ENCODE results near the gene IKBKE. TPM values are rescaled to one million over a fixed set of nuclear protein-coding genes. Genes with fewer than 3 reads are reported as not detected.

IKBKE gene
- total RNA-seq, 4 donors from 2014 or later = 13.8 to 77.4 (median 17.8) TPM

DNA sequence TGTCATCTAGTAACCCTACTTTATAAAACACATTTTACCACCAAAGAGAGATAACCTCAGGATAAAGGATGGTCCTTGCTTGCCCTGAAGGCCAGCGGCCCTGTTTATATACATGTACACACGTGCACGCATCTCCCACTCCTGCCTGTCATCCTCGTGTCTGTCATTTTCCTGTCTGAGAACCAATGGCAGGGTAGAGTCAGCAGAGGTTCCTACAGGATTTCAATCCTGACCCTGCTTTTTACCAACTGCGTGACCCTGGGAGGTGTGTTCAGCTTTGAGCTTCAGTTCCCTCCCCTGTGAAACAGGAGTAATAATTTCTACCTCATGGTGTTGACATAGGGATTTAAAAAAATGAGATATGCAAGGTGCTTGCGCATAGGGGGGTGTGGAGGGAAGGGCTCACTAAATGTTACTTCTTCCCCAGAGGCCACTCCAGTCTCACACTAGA is 24.8 kb downstream of the IKBKE start:
- no peak for TF ChIP-seq POLR2AphosphoS5 (IDR thresholded peaks at IDR 0.05)
- no peak for TF ChIP-seq EP300 (IDR thresholded peaks at IDR 0.05; ENCODE audit: low read depth)
- TF ChIP-seq POLR2A (IDR thresholded peaks at IDR 0.05) = no peak
- no peak overlapping the region for H3K4me3 ChIP-seq
- H3K9me3 ChIP-seq = no peaks in the 10 kb centered on the region
- H3K36me3 ChIP-seq = peaks cover 0 to 18% (median 0%) of the 10 kb centered on the region in 4 donors
- no peaks in the 10 kb centered on the region for H3K27me3 ChIP-seq
- peaks cover 0 to 17% (median 3%) of the 10 kb centered on the region in 4 donors for H3K4me1 ChIP-seq
- 68 to 84% methylated on average over 3 to 6 of the region's 6 CpGs for WGBS, 2 donors (ENCODE audit: low coverage in 1 of 2)
- H3K27ac ChIP-seq = no peak overlapping the region
- intact Hi-C loops (cut with DNase I; ENCODE audit: low total_unique reads) (no loop called here), in situ Hi-C loops (cut with MboI; ENCODE audit: low pct_ligation_motif_present in 1 of 4, low pct_unique_long_range_greater_than_20kb in 1 of 4, low sequenced_read_pairs in 3 of 4) (loop anchor here in 1 of 4 donors (25.0 kb wide), 1 partner anchor 92 kb away; no protein-coding TSS in a partner anchor)
- DNase-seq = no peak

DNA sequence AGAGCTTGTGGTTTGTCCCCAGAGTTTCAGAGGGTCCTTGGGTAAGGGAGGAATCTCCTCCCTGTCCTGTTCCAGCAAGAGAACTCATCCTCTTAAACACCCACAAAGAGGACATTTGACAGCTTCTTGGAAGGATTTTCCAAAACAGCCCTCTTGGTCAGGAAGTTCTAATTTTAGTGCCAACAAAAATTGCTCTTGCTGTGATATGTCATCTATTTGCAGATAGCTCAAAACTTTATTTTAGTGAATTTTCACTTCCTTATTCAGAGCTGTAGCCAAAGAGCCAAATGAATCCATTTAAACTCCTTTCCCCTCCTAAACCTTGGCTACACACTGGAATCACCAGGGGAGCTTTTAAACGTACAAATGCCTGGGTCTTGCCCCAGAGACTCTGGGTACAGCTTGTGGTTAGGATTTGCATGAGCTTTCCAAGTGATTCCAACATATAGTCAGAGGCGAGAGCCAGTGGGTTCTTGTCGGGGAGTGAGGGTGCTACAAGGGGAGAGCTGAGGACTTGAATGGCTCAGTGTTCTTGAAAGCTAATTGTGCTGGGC is 25.3 kb downstream of the IKBKE start:
- DNase-seq = no peak
- H3K36me3 ChIP-seq = peaks cover 0 to 18% (median 0%) of the 10 kb centered on the region in 4 donors
- H3K27me3 ChIP-seq = no peaks in the 10 kb centered on the region
- WGBS, 2 donors (ENCODE audit: low coverage in 1 of 2) = 0 to 47% methylated on average over 1 to 3 of the region's 3 CpGs
- H3K4me3 ChIP-seq = no peak overlapping the region
- no peaks in the 10 kb centered on the region for H3K9me3 ChIP-seq
- no peak for TF ChIP-seq EP300 (IDR thresholded peaks at IDR 0.05; ENCODE audit: low read depth)
- no peak for TF ChIP-seq POLR2AphosphoS5 (IDR thresholded peaks at IDR 0.05)
- TF ChIP-seq POLR2A (IDR thresholded peaks at IDR 0.05) = no peak
- TF ChIP-seq, protein P1, sequence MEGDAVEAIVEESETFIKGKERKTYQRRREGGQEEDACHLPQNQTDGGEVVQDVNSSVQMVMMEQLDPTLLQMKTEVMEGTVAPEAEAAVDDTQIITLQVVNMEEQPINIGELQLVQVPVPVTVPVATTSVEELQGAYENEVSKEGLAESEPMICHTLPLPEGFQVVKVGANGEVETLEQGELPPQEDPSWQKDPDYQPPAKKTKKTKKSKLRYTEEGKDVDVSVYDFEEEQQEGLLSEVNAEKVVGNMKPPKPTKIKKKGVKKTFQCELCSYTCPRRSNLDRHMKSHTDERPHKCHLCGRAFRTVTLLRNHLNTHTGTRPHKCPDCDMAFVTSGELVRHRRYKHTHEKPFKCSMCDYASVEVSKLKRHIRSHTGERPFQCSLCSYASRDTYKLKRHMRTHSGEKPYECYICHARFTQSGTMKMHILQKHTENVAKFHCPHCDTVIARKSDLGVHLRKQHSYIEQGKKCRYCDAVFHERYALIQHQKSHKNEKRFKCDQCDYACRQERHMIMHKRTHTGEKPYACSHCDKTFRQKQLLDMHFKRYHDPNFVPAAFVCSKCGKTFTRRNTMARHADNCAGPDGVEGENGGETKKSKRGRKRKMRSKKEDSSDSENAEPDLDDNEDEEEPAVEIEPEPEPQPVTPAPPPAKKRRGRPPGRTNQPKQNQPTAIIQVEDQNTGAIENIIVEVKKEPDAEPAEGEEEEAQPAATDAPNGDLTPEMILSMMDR (IDR thresholded peaks at IDR 0.05) = no peak
- H3K27ac ChIP-seq = peak overlapping the region in 1 of 4 donors; percentile 0
- intact Hi-C loops (cut with DNase I; ENCODE audit: low total_unique reads) (no loop called here), in situ Hi-C loops (cut with MboI; ENCODE audit: low pct_ligation_motif_present in 1 of 4, low pct_unique_long_range_greater_than_20kb in 1 of 4, low sequenced_read_pairs in 3 of 4) (loop anchor here in 1 of 4 donors (25.0 kb wide), 1 partner anchor 92 kb away; no protein-coding TSS in a partner anchor)
- peaks cover 0 to 17% (median 3%) of the 10 kb centered on the region in 4 donors for H3K4me1 ChIP-seq

DNA sequence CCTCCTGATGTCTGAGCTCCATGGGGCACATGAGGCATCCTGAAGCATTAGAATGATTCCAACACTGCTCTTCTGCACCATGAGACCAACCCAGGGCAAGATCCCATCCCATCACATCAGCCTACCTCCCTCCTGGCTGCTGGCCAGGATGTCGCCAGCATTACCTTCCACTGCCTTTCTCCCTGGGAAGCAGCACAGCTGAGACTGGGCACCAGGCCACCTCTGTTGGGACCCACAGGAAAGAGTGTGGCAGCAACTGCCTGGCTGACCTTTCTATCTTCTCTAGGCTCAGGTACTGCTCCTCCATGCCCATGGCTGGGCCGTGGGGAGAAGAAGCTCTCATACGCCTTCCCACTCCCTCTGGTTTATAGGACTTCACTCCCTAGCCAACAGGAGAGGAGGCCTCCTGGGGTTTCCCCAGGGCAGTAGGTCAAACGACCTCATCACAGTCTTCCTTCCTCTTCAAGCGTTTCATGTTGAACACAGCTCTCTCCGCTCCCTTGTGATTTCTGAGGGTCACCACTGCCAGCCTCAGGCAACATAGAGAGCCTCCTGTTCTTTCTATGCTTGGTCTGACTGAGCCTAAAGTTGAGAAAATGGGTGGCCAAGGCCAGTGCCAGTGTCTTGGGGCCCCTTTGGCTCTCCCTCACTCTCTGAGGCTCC is 26.0 kb downstream of the IKBKE start:
- DNase-seq = no peak
- intact Hi-C loops (cut with DNase I; ENCODE audit: low total_unique reads) = no loop called here

DNA sequence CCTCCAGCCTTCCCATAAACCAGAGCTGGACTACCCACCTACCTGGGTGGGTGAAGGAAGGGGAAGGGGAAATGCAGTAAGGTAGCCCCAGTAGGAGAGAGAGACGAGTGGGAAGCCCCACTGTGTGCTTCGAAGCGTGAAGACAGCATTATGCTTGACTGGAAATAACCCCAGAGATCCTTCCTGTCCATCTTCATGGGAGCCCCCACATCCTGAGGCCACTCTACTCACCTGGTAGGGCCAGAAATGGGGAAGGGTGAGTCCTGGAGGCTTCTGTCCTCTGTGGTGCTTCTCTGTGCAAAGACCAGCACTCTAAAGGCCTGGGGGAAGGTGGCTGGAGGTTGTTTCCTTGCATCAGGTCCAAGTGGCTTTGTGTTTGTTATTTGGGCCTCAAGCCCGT is 27.1 kb downstream of the IKBKE start:
- no peaks in the 10 kb centered on the region for H3K27me3 ChIP-seq
- H3K9me3 ChIP-seq = no peaks in the 10 kb centered on the region
- no peak for DNase-seq
- no peak overlapping the region for H3K27ac ChIP-seq
- WGBS, 2 donors (ENCODE audit: low coverage in 1 of 2) = 33 to 63% methylated on average over 3 to 4 of the region's 4 CpGs
- peaks cover 0 to 7% (median 0%) of the 10 kb centered on the region in 4 donors for H3K36me3 ChIP-seq
- no peak for TF ChIP-seq POLR2AphosphoS5 (IDR thresholded peaks at IDR 0.05)
- TF ChIP-seq EP300 (IDR thresholded peaks at IDR 0.05; ENCODE audit: low read depth) = no peak
- TF ChIP-seq, protein P1 (IDR thresholded peaks at IDR 0.05) = no peak
- TF ChIP-seq POLR2A (IDR thresholded peaks at IDR 0.05) = no peak
- H3K4me1 ChIP-seq = peaks cover 0 to 20% (median 3%) of the 10 kb centered on the region in 4 donors
- in situ Hi-C loops (cut with MboI; ENCODE audit: low pct_ligation_motif_present in 1 of 4, low pct_unique_long_range_greater_than_20kb in 1 of 4, low sequenced_read_pairs in 3 of 4) = loop anchor here in 1 of 4 donors (25.0 kb wide), 1 partner anchor 90 kb away; no protein-coding TSS in a partner anchor
- H3K4me3 ChIP-seq = no peak overlapping the region
- intact Hi-C loops (cut with DNase I; ENCODE audit: low total_unique reads) = no loop called here

More for the DNA sequence above, 26.0 kb downstream of the IKBKE start:
- Histone ChIP-seq H3K36me3 (peaks cover 0 to 18% (median 0%) of the 10 kb centered on the region in 4 donors), H3K9me3 (no peaks in the 10 kb centered on the region), H3K27me3 (no peaks in the 10 kb centered on the region), H3K4me1 (peaks cover 0 to 17% (median 3%) of the 10 kb centered on the region in 4 donors), H3K4me3 (no peak overlapping the region), H3K27ac (no peak overlapping the region)
- in situ Hi-C loops (cut with MboI; ENCODE audit: low pct_ligation_motif_present in 1 of 4, low pct_unique_long_range_greater_than_20kb in 1 of 4, low sequenced_read_pairs in 3 of 4) = loop anchor here in 1 of 4 donors (25.0 kb wide), 1 partner anchor 91 kb away; no protein-coding TSS in a partner anchor
- WGBS, 2 donors (ENCODE audit: low coverage in 1 of 2) = 27% methylated on average over 6 of the region's 6 CpGs; no CpG with 5 or more reads in 1 of the 2 donors
- TF ChIP-seq POLR2A (IDR thresholded peaks at IDR 0.05) = no peak
- no peak for TF ChIP-seq POLR2AphosphoS5 (IDR thresholded peaks at IDR 0.05)
- no peak for TF ChIP-seq EP300 (IDR thresholded peaks at IDR 0.05; ENCODE audit: low read depth)
- TF ChIP-seq, protein P1 (IDR thresholded peaks at IDR 0.05) = no peak

Data from transverse colon (tissue), 4 donors.